Endothelial cell of umbilical vein (primary cell): ENCODE data around the gene ARL4C. TPM values are rescaled to one million over a fixed set of nuclear protein-coding genes. Genes with fewer than 3 reads are reported as not detected.

ENCODE experiments used
- BruUV-seq: library from RNA; stranded (reverse); fragments of 400-500 nt; replicated peaks from 2 replicates; lab custom pipeline; 2021; lab: Mats Ljungman, UMichigan
- CTCF ChIA-PET: fragments of 300-600, 350-600 bp; sonication (Branson Sonifier 250); formaldehyde crosslinking; loops from one replicate; lab custom pipeline; 2021; ENCODE audit warnings: antibody characterized with exemption, inconsistent platforms; lab: Charles Lee
- POLR2A ChIA-PET: fragments of 300-600, 350-600 bp; sonication (Branson Sonifier 250); formaldehyde crosslinking; loops from one replicate; lab custom pipeline; 2021; ENCODE audit warnings: antibody characterized with exemption, inconsistent platforms; lab: Charles Lee
- DNase-seq: peaks from one replicate; pipeline ENCODE4 v3.0.0-alpha.2; 2011; ENCODE audit warnings: low read depth, low spot score
- FAIRE-seq: peaks from 2 replicates; lab custom pipeline; 2011; peaks lifted over from hg19 to GRCh38; lab: Jason Lieb, UNC
- H2AFZ ChIP-seq: 2 replicates; pipeline ENCODE4 v1.6.0; 2012; ENCODE audit warnings: low read depth, low read length, control low read depth, inconsistent platforms
- H3K27ac ChIP-seq: 2 replicates; pipeline ENCODE4 v1.5.1; 2011; ENCODE audit warnings: low read depth, mild to moderate bottlenecking, control low read depth, low read length, moderate library complexity; ENCODE audit not compliant: insufficient read depth
- H3K27me3 ChIP-seq, 2 experiments: 2 replicates each; pipeline versions ENCODE4 v1.6.0 to v1.6.1; 2011; ENCODE audit warnings: low read length in 2 of 2, mixed read lengths in 1 of 2; ENCODE audit not compliant: control insufficient read depth in 2 of 2, insufficient read depth in 2 of 2
- H3K36me3 ChIP-seq, 2 experiments: 2 replicates in 1 of 2; 3 replicates in 1 of 2; pipeline ENCODE4 v1.5.1; 2011; ENCODE audit warnings: low read length in 2 of 2, mild to moderate bottlenecking in 1 of 2, moderate library complexity in 1 of 2; ENCODE audit not compliant: control insufficient read depth in 2 of 2, insufficient read depth in 2 of 2; ENCODE audit errors: extremely low read depth in 1 of 2
- H3K4me1 ChIP-seq: 3 replicates; pipeline ENCODE4 v1.5.1; 2011; ENCODE audit warnings: mild to moderate bottlenecking, low read length; ENCODE audit not compliant: control insufficient read depth, insufficient read depth; ENCODE audit errors: extremely low read depth
- H3K4me2 ChIP-seq: 2 replicates; pipeline ENCODE4 v1.6.1; 2011; ENCODE audit warnings: low read length, control low read depth, mixed read lengths; ENCODE audit not compliant: insufficient read depth
- H3K4me3 ChIP-seq, 3 experiments: fragments of 200-600 bp in 1 of 3; sonication (generic), shearing (Covaris generic) in 1 of 3; replicated peaks in 1 of 3; 2 replicates each; pipeline ENCODE4 v1.5.1; 2011 to 2016; ENCODE audit warnings: control low read depth in 3 of 3, low read length in 3 of 3, mild to moderate bottlenecking in 2 of 3, inconsistent platforms in 1 of 3, low read depth in 1 of 3, moderate library complexity in 1 of 3; ENCODE audit not compliant: insufficient read depth in 1 of 3
- H3K79me2 ChIP-seq: 2 replicates; pipeline ENCODE4 v1.6.0; 2012; ENCODE audit warnings: low read length, inconsistent platforms; ENCODE audit not compliant: control insufficient read depth, insufficient read depth
- H3K9ac ChIP-seq: replicated peaks from 2 replicates; pipeline ENCODE3; 2011; ENCODE audit warnings: low read length, control low read depth; ENCODE audit not compliant: insufficient read depth; ENCODE audit errors: extremely low read depth
- H3K9me1 ChIP-seq: replicated peaks from 3 replicates; pipeline ENCODE4 v1.6.0; 2011; ENCODE audit warnings: mild to moderate bottlenecking, low read length; ENCODE audit not compliant: control insufficient read depth, insufficient read depth; ENCODE audit errors: extremely low read depth
- H3K9me3 ChIP-seq: replicated peaks from 2 replicates; pipeline ENCODE4 v1.5.1; 2012; ENCODE audit warnings: low read length, inconsistent platforms; ENCODE audit not compliant: control insufficient read depth, insufficient read depth
- H4K20me1 ChIP-seq: replicated peaks from 2 replicates; pipeline ENCODE3; 2011; ENCODE audit warnings: mild to moderate bottlenecking, low read length; ENCODE audit not compliant: control insufficient read depth, insufficient read depth; ENCODE audit errors: extremely low read depth
- CTCF ChIP-seq, 2 donors: IDR thresholded peaks; 1 replicate in 1 of 2; 2 replicates in 1 of 2; pipeline ENCODE4 v1.5.1; 2011; ENCODE audit warnings: low read length in 2 of 2, mild to moderate bottlenecking in 2 of 2, moderate library complexity in 2 of 2, control low read depth in 1 of 2, inconsistent platforms in 1 of 2, low read depth in 1 of 2; ENCODE audit not compliant: insufficient read depth in 1 of 2; ENCODE audit errors: extremely low read depth in 1 of 2
- EZH2 ChIP-seq: IDR thresholded peaks from 2 replicates; pipeline ENCODE4 v1.6.1; 2012; ENCODE audit warnings: borderline replicate concordance, low read depth, mild to moderate bottlenecking, moderate library complexity, low read length, inconsistent platforms; ENCODE audit not compliant: severe bottlenecking
- FOS ChIP-seq: IDR thresholded peaks from 2 replicates; pipeline ENCODE4 v1.6.1; 2011; ENCODE audit warnings: mild to moderate bottlenecking, low read length, moderate library complexity, borderline replicate concordance; ENCODE audit not compliant: insufficient read depth
- GATA2 ChIP-seq: IDR thresholded peaks from 2 replicates; pipeline ENCODE4 v1.7.0; 2011; ENCODE audit warnings: low read depth, mild to moderate bottlenecking, moderate library complexity, mixed read lengths, low read length; ENCODE audit not compliant: insufficient read length, insufficient read depth
- JUN ChIP-seq: IDR thresholded peaks from 2 replicates; pipeline ENCODE4 v1.6.1; 2011; ENCODE audit warnings: borderline replicate concordance, low read depth; ENCODE audit not compliant: insufficient read length, insufficient read depth
- MAX ChIP-seq: IDR thresholded peaks from 2 replicates; pipeline ENCODE4 v1.6.1; 2011; ENCODE audit not compliant: insufficient read depth, insufficient read length
- MYC ChIP-seq: IDR thresholded peaks from one replicate; pipeline ENCODE4 v1.6.1; 2011; ENCODE audit warnings: mild to moderate bottlenecking, low read depth, low read length
- POLR2A ChIP-seq: IDR thresholded peaks from 2 replicates; pipeline ENCODE4 v1.6.1; 2012; ENCODE audit warnings: low read depth, mild to moderate bottlenecking, control low read depth, low read length
- POLR2AphosphoS5 ChIP-seq: IDR thresholded peaks from 2 replicates; pipeline ENCODE4 v1.6.1; 2012; ENCODE audit warnings: low read depth, mild to moderate bottlenecking, control low read depth, low read length, moderate library complexity; ENCODE audit not compliant: insufficient read depth
- dilution Hi-C: fragments of 300-500 bp; cut with MboI; formaldehyde crosslinking; loops from one replicate; pipeline ENCODE4 v1.15.0; 2019; ENCODE audit warnings: low sequenced_read_pairs; ENCODE audit not compliant: extremely low pct_ligation_motif_present
- intact Hi-C: fragments of 100-400 bp; cut with micrococcal nuclease; formaldehyde crosslinking; loops from one replicate; pipeline ENCODE4 v1.10.0; 2022
- polyA plus RNA-seq, 4 experiments: library from polyadenylated mRNA; depleted of rRNA in 3 of 4; stranded (reverse) in 3 of 4; unstranded in 1 of 4; fragments of >200 nt; gene quantifications; 2 replicates each; pipeline versions ENCODE4 v1.2.1 to v1.2.3, GENCODE V29; 2011 to 2012; ENCODE audit warnings: missing spikeins in 1 of 4
- total RNA-seq: library from RNA; stranded (reverse); gene quantifications from 2 replicates; pipeline ENCODE4 v1.2.3, GENCODE V29; 2021

The ARL4C gene
- total and polyA plus RNA-seq, 2 donors (not counting 3 experiments of a cell fraction or from before 2014, with no cell fraction given): 5.5 to 10.5 TPM

GRCh38 chr2:234451852-234452625 is 44.8 kb downstream of the ARL4C start:
- Histone ChIP-seq H3K4me2 (no peak overlapping the region), H2AFZ (no peak overlapping the region), H3K4me1 (peaks cover 11% of the 10 kb centered on the region), H3K9ac (no peak overlapping the region), H4K20me1 (no peaks in the 10 kb centered on the region), H3K4me3 (no peak overlapping the region), H3K9me3 (no peaks in the 10 kb centered on the region), H3K79me2 (no peaks in the 10 kb centered on the region), H3K27ac (no peak overlapping the region), H3K36me3 (no peaks in the 10 kb centered on the region), H3K9me1 (no peaks in the 10 kb centered on the region), H3K27me3 (no peaks in the 10 kb centered on the region)
- FAIRE-seq (no peak), DNase-seq (no peak)
- ChIA-PET CTCF (no interaction called here), POLR2A (interaction anchor here (0.8 kb wide), 1 partner anchor 30 kb away, joined by 7 read pairs; no protein-coding TSS in a partner anchor)
- BruUV-seq: no TSS peak
- dilution Hi-C loops (no loop called here), intact Hi-C loops (no loop called here)
- TF ChIP-seq FOS (peak; percentile 57), JUN (no peak)

GRCh38 chr2:234451242-234451641 is 45.6 kb downstream of the ARL4C start:
- Histone ChIP-seq H3K27me3 (no peaks in the 10 kb centered on the region), H4K20me1 (no peaks in the 10 kb centered on the region), H3K36me3 (no peaks in the 10 kb centered on the region), H3K9me3 (no peaks in the 10 kb centered on the region), H3K79me2 (no peaks in the 10 kb centered on the region), H3K4me1 (peaks cover 16% of the 10 kb centered on the region), H2AFZ (no peak overlapping the region), H3K4me3 (no peak overlapping the region), H3K9me1 (no peaks in the 10 kb centered on the region), H3K27ac (no peak overlapping the region), H3K9ac (no peak overlapping the region), H3K4me2 (no peak overlapping the region)
- ChIA-PET CTCF (no interaction called here), POLR2A (interaction anchor here (0.8 kb wide), 1 partner anchor 29 kb away, joined by 7 read pairs; no protein-coding TSS in a partner anchor)
- FAIRE-seq (peak; percentile 35), DNase-seq (no peak)
- TF ChIP-seq FOS (no peak), GATA2 (no peak), JUN (no peak), MAX (no peak), POLR2A (no peak), CTCF (IDR thresholded peaks at IDR 0.05; ENCODE audit: extremely low read depth in 1 of 2, insufficient read depth in 1 of 2, low read depth in 1 of 2, low read length in 2 of 2) (no peak), MYC (no peak), POLR2AphosphoS5 (no peak), EZH2 (no peak)
- dilution Hi-C loops: no loop called here
- intact Hi-C loops: no loop called here
- no TSS peak for BruUV-seq
